ENCODE measurements around the gene SERPINI1.

SERPINI1 gene

DNA sequence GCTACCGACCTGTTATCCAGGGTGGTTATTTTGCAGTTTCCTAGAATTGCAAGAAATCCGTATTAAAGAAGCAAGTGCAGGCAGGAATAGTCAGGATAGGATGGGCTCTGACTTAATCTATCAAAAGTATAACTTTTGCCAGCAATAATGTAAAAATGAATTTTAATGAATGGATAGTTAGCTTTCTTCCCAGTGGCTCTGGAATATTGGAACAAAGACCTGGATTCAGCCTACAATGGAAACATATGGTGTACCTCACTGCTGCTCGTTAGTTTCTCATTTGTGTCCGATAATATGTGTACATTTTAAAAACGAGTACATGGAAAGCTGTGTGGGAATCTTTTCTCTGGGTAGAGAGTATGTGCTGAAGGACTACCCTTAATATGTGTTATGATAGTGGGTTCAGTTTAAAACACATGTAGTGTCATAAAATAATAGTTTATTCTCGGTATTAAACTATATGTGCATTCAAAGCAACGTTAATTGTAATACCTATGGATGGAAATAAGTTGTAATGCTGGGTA, 805 bp downstream of the SERPINI1 start:
- no peak for DNase-seq

GRCh38 chr3:167736997-167737396, 1.5 kb downstream of the SERPINI1 start:
- no peak for DNase-seq

DNA sequence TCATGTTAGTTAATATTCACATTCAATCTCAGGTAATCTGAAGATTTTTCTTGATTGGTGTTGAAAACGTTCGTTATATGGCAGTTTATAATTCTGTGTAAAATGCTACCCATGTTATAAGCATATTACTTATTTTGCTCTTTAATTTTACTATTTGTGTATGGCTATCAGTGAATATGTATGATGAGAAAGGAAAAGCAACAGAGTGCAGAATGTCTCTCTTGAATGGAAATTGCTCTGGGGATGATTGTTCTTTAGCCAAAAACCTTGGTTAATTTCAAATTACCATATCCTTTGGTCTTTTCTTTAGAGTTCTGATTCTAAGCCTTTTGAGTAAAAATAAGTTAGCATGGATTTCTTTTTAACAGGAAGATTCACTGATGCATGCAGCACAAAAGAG, 2.5 kb downstream of the SERPINI1 start:
- DNase-seq: no peak

- no peak for DNase-seq
These were observed 3.8 kb downstream of the SERPINI1 start for GRCh38 chr3:167739190-167739810.

- no peak for DNase-seq
These were observed 5.6 kb downstream of the SERPINI1 start for GRCh38 chr3:167740961-167741587.

GRCh38 chr3:167742338-167742737, 6.8 kb downstream of the SERPINI1 start:
- DNase-seq: no peak

- DNase-seq: no peak
These were observed 8.3 kb downstream of the SERPINI1 start for GRCh38 chr3:167743799-167744198.

GRCh38 chr3:167749209-167749608, 13.7 kb downstream of the SERPINI1 start:
- DNase-seq: no peak

- DNase-seq: no peak
These were observed 14.2 kb downstream of the SERPINI1 start for GRCh38 chr3:167749728-167750127.

DNA sequence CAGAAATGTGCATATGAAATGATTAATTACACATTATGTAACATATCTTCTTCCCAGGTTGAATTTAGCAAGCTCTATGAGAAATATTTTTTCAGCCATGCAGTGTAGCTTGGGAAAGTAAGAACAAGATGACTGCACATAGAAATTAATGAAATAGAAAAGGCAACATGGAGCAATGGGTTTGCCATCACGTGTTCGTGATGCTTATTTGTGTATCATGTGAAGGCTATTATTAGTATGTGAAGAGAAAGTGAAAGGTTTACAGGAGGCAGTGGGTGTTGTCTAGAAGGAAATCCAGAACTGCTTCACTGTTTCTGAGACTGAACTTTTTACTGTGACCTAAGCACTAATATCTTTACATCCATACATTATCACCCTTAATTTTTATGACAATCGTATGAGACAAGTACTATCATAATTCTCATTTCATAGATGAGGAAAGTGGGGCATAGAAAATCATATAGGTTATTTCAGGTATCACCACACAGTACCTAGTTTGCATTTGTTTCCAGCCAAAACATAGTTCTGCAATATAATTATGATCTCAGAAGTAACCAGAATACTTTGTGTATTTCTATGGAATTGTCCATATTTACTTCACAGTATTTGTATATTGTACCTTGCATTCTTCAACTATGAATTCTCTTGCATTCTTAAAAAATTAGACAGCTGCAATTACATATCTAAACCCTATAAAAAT, 14.9 kb downstream of the SERPINI1 start:
- no peak for DNase-seq

DNA sequence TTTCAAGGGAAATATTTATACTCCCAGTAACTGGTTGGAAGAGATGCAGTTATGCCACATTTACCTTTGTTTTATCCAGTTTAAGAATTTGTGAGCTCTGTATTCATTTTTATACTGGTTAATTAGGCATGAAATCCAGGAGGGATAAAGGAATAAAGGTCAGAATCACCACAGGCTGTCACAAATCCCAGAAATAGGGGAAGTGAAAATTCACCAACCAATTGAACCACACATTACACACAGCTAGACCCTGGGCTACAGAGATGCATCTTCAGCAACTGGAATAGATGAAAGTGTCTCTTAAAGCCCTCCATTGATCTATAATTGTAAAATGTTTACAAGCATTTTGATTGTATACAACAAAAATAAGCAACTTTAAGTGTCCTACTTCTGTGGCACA, 18.5 kb downstream of the SERPINI1 start:
- DNase-seq: no peak

DNA sequence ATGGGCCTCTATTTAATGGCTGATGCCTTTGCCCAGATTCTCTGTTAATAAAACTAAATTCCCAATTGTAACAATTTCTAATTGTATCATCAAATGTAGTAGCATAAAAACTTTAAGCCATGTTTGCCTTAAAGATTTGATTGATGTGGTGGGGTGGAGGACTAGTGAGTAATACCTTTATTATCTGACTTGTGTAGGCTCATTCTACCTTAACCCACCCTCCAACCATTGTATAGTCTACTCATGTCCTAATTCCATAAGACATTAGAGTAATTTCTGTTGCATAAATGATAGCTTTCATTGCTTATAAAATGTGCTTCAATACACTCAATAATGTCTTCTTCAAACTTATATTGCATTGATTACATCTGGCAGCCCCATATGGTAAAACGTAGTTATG, 25.8 kb downstream of the SERPINI1 start:
- no peak for DNase-seq

DNA sequence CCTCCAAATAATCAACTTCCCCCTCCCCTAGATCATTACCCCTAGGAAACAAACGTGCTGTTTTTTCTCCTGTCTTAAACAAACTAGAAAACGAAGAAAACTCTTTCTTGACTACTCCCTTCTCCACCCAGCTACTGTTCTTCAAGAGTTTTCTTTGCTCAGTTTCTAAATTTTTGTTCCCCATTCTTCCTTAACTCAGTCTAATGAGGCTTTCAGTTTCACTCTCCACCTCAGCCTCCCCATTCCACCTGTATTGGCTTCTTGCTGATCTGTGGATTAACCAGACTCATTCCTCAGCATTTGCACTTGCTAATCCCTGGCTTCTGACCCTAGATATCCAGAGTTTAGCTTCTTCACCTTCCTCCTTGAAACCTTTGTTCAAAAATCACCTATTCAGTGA, 26.8 kb downstream of the SERPINI1 start:
- no peak for DNase-seq

GRCh38 chr3:167772992-167773391, 37.5 kb downstream of the SERPINI1 start:
- DNase-seq: no peak

DNA sequence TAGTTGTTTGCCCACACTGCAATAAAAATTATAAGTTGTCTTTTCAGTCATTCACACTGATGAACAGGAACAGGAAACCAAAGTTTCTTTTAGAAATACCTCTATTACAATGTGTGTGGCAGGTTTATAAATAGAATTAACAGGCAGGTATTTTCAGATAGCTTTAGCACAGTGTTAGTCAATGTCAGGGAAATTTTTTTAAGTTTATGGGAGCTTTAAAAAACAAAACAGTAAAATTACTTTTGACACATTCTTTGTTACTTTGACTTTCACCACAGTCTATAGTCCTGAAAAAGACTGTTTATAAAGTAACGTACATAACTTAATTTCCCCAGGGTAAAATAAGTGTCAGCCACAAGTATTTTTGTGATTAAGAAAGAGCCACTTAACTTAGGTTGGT, 38.1 kb downstream of the SERPINI1 start:
- no peak for DNase-seq

DNA sequence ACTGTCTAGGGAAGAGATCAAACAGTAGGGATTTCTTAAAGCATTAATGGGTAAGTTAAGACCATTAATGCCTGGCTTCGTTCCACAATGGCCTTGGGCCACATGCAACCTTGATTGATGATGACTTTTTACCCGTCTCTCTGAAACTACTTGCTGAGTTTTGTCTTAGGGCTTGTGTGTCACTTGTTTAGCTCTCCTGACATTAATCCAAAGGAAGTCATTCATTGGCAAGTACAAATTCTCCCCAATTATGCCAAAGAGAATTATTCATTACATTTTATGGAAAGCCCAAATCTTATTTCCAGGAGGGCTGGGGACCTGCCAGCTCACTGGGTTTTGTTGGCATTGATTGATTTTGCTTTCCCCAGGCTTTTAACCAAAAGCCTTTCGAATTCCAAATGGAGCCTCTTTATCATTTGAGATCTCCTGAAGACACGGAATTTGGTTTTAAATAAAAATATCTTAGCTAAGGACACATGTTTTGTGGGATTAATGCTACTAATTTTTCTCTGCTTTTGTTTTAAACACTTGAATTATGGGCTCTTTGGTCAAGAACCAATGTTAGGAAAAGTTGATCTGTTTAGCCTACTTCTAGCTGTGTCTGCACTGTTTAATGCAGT, 40.7 kb downstream of the SERPINI1 start:
- no peak for DNase-seq

DNA sequence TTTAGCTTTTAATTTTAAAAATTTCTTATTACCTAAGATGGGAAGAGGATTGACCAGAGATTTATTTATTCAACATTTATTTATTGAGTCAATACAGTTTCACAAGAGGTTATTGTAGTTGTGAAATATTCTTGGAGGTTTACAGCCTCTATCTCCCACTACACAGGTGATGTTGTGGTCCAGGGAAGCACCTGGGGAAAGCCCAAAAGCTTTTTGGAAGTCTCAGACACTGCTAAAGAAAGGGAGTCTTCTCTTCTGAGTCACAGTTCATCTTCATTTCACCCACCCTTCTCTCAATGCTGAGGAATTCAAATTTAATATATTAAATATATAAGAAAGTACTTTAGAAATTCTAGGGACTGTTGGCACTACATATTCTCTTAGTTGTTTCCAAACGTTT, 41.8 kb downstream of the SERPINI1 start:
- DNase-seq: no peak

- no peak for DNase-seq
These were observed 44.8 kb downstream of the SERPINI1 start for GRCh38 chr3:167780214-167780883.

DNA sequence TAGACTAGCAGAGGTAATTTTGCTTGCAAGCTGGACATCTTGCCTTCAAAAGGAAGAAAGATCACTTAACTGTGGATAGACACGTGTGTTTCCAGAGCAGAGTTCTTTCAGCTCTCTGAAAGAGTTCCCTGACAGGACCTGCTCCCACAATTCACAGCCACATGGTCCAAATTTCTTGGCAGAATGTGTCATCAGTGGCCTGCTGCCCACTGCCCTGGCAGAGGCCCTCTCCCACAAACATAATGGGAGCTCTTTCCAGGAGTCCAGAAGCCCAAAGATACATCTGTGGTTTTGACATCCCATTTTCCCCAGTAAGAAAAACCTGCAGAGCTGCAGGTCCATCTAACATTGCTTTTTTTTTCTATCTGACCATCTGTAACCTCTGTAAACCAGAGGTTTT, 48.3 kb downstream of the SERPINI1 start:
- no peak for DNase-seq

GRCh38 chr3:167785790-167786189, 50.3 kb downstream of the SERPINI1 start:
- DNase-seq: no peak

DNA sequence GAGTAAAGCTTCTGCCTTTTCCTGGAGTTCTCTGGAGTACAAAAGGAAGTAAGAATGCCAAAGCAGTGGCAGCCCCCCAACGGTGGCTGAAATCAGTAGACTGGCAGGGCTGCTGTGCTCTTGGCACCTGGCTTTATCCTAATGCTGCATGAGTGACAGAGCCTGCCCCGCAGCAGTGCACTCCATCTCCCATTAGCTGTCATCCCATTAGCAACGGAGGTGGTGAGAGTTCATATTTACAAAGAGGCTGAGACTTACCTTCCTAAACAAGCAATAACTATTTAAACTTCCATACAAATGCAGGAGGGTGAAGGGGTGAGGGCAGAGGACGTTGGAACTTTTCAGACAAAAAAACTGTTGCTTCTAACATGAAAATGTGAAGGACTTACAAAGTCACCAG, 51.9 kb downstream of the SERPINI1 start:
- DNase-seq: no peak

GRCh38 chr3:167798443-167798842, 62.9 kb downstream of the SERPINI1 start:
- no peak for DNase-seq

DNA sequence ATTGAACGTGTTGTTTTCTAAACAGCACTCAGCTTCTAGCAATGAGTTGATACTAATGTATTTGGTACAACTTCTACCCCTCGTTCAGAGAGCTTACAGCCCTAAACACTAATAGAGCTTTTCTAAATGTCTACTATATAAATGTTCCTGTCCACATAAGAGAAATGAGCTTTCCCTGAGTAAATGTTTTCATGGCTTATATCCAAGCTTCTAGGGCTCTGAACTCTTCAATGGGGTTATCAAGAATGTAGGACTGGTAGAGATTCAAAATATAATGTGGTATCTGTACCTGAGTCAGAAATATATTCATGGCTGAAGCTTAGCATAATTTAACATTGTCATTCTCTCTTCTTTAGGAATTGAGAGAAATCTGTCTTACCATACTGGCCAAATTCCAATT, 73.4 kb downstream of the SERPINI1 start:
- DNase-seq: no peak
